ENCODE measurements around the gene SRA1. TPM values are rescaled to one million over a fixed set of nuclear protein-coding genes. Genes with fewer than 3 reads are reported as not detected.

SRA1 gene
- total RNA-seq, 4 donors from 2014 or later = 19.9 to 36.3 (median 26.5) TPM

GRCh38 chr5:140560227-140560626 is 3.0 kb upstream of the SRA1 start:
- no peak overlapping the region for H3K4me3 ChIP-seq
- H3K9me3 ChIP-seq = no peaks in the 10 kb centered on the region
- TF ChIP-seq POLR2A (IDR thresholded peaks at IDR 0.05) (no peak), EP300 (IDR thresholded peaks at IDR 0.05; ENCODE audit: low read depth) (no peak), POLR2AphosphoS5 (IDR thresholded peaks at IDR 0.05) (no peak), CTCF (IDR thresholded peaks at IDR 0.05) (no peak)
- 97% methylated on average over 10 of the region's 10 CpGs; no CpG with 5 or more reads in 1 of the 2 donors for WGBS, 2 donors (ENCODE audit: low coverage in 1 of 2)
- intact Hi-C loops (cut with DNase I; ENCODE audit: low total_unique reads) (no loop called here), in situ Hi-C loops (cut with MboI; ENCODE audit: low pct_ligation_motif_present in 1 of 4, low pct_unique_long_range_greater_than_20kb in 1 of 4, low sequenced_read_pairs in 3 of 4) (loop anchor here in 3 of 4 donors (10.0 to 25.0 kb wide), 3 partner anchors 75 to 145 kb away; partner anchors contain the start of genes CD14 (in 2 of the 3), TMCO6 (in 2 of the 3), DND1 (in 1 of the 3) and WDR55 (in 1 of the 3))
- no peak for DNase-seq
- H3K36me3 ChIP-seq = no peaks in the 10 kb centered on the region
- H3K27me3 ChIP-seq = no peaks in the 10 kb centered on the region
- peaks cover 22 to 35% (median 29%) of the 10 kb centered on the region in 4 donors for H3K4me1 ChIP-seq
- H3K27ac ChIP-seq = no peak overlapping the region

DNA sequence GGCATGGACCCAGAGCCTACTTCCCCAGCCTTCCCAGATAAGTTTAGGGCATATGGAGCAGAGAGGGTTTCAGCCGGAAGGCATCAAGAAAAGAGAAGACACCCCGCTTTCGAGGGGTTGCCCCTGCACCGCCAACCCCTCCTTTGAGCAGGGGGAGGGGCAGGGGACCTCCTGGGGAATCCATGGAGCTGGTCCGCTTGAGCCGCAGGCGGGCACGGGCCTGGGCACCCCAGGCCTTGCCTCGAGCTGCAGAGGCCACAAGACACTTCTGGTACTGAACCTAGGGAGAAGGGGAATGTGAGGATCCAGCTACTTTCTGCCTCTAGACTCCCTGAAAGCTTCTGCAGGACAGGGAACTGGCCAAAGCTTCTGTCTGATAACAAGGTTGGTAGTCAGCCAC is 1.3 kb upstream of the SRA1 start:
- 92% methylated on average over 9 of the region's 9 CpGs; no CpG with 5 or more reads in 1 of the 2 donors for WGBS, 2 donors (ENCODE audit: low coverage in 1 of 2)
- Histone ChIP-seq H3K4me3 (no peak overlapping the region), H3K36me3 (no peaks in the 10 kb centered on the region), H3K27ac (peak overlapping the region in 2 of 4 donors; percentile 88 to 97), H3K27me3 (no peaks in the 10 kb centered on the region), H3K4me1 (peaks cover 19 to 43% (median 28%) of the 10 kb centered on the region in 4 donors), H3K9me3 (no peaks in the 10 kb centered on the region)
- TF ChIP-seq CTCF (IDR thresholded peaks at IDR 0.05) (no peak), EP300 (IDR thresholded peaks at IDR 0.05; ENCODE audit: low read depth) (no peak), POLR2A (IDR thresholded peaks at IDR 0.05) (no peak), POLR2AphosphoS5 (IDR thresholded peaks at IDR 0.05) (no peak)
- in situ Hi-C loops (cut with MboI; ENCODE audit: low pct_ligation_motif_present in 1 of 4, low pct_unique_long_range_greater_than_20kb in 1 of 4, low sequenced_read_pairs in 3 of 4) (loop anchor here in 1 of 4 donors (25.0 kb wide), 1 partner anchor 104 kb away; the partner anchor contains the start of genes DND1 and WDR55), intact Hi-C loops (cut with DNase I; ENCODE audit: low total_unique reads) (no loop called here)
- no peak for DNase-seq

- H3K4me3 ChIP-seq = no peak overlapping the region
- intact Hi-C loops (cut with DNase I; ENCODE audit: low total_unique reads) = no loop called here
- DNase-seq = no peak
- in situ Hi-C loops (cut with MboI; ENCODE audit: low pct_ligation_motif_present in 1 of 4, low pct_unique_long_range_greater_than_20kb in 1 of 4, low sequenced_read_pairs in 3 of 4) = loop anchor here in 1 of 4 donors (25.0 kb wide), 1 partner anchor 104 kb away; the partner anchor contains the start of genes DND1 and WDR55
- no peaks in the 10 kb centered on the region for H3K9me3 ChIP-seq
- H3K27ac ChIP-seq = peak overlapping the region; percentile 87 to 97 (median 90)
- H3K36me3 ChIP-seq = no peaks in the 10 kb centered on the region
- H3K4me1 ChIP-seq = peaks cover 14 to 38% (median 22%) of the 10 kb centered on the region in 4 donors
- 72 to 86% methylated on average over 3 of the region's 3 CpGs for WGBS, 2 donors (ENCODE audit: low coverage in 1 of 2)
- H3K27me3 ChIP-seq = no peaks in the 10 kb centered on the region
- TF ChIP-seq EP300 (IDR thresholded peaks at IDR 0.05; ENCODE audit: low read depth) = no peak
Observed at GRCh38 chr5:140557965-140558364, 692 bp upstream of the SRA1 start.

DNA sequence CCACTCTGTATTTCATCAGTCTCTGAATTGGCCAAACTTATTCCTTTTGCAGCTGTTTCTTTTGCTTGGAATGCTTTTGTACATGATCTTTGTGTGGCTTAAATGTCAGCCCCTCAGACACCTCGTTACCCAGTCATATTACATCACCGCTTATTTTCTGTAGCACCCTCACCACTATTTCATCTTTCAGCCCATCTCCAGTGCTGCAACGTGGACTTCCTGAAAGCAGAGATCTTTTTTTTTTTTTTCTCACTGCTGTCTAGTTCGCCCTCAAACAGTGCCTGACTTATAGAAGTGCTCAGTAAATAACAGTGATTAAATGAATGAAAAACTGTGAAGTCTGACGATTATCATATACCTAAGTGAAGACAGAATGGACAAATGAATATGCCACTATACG is 835 bp downstream of the SRA1 start:
- peak overlapping the region in 3 of 4 donors; percentile 87 to 97 (median 88) for H3K27ac ChIP-seq
- 5% methylated on average over 5 to 6 of the region's 6 CpGs for WGBS, 2 donors (ENCODE audit: low coverage in 1 of 2)
- peaks cover 0 to 7% (median 0%) of the 10 kb centered on the region in 4 donors for H3K36me3 ChIP-seq
- peaks cover 12 to 37% (median 20%) of the 10 kb centered on the region in 4 donors for H3K4me1 ChIP-seq
- in situ Hi-C loops (cut with MboI; ENCODE audit: low pct_ligation_motif_present in 1 of 4, low pct_unique_long_range_greater_than_20kb in 1 of 4, low sequenced_read_pairs in 3 of 4) (loop anchor here in 1 of 4 donors (25.0 kb wide), 1 partner anchor 106 kb away; the partner anchor contains the start of genes DND1 and WDR55), intact Hi-C loops (cut with DNase I; ENCODE audit: low total_unique reads) (no loop called here)
- no peaks in the 10 kb centered on the region for H3K9me3 ChIP-seq
- TF ChIP-seq EP300 (IDR thresholded peaks at IDR 0.05; ENCODE audit: low read depth) (no peak), POLR2AphosphoS5 (IDR thresholded peaks at IDR 0.05) (no peak), POLR2A (IDR thresholded peaks at IDR 0.05) (no peak), CTCF (IDR thresholded peaks at IDR 0.05) (no peak)
- H3K27me3 ChIP-seq = no peaks in the 10 kb centered on the region
- peak overlapping the region in 3 of 4 donors; percentile 65 to 82 (median 67) for H3K4me3 ChIP-seq
- no peak for DNase-seq

All from transverse colon (tissue), 4 donors.